Hepatocyte (in vitro differentiated cells): Measurements from ENCODE around the gene SLC41A2.

ENCODE experiments used
- EZH2 ChIP-seq: fragments of 200-600 bp; sonication (generic); IDR thresholded peaks from 2 replicates; pipeline ENCODE4 v1.6.1; 2016; ENCODE audit warnings: antibody characterized with exemption, mild to moderate bottlenecking, borderline replicate concordance
- EZH2phosphoT487 ChIP-seq: fragments of 200-600 bp; sonication (generic); IDR thresholded peaks from one replicate; pipeline ENCODE4 v1.6.1; 2018; ENCODE audit warnings: antibody characterized with exemption, mild to moderate bottlenecking, low read depth, moderate library complexity; ENCODE audit not compliant: unreplicated experiment, severe bottlenecking
- TF ChIP-seq, protein P1 (sequence below): fragments of 200-600 bp; sonication (generic); IDR thresholded peaks from 2 replicates; pipeline ENCODE4 v1.5.1; 2016; ENCODE audit warnings: antibody characterized with exemption, mild to moderate bottlenecking; ENCODE audit not compliant: poor library complexity

GRCh38 chr12:104953323-104953722 is 4.8 kb downstream of the SLC41A2 start:
- TF ChIP-seq, protein P1, sequence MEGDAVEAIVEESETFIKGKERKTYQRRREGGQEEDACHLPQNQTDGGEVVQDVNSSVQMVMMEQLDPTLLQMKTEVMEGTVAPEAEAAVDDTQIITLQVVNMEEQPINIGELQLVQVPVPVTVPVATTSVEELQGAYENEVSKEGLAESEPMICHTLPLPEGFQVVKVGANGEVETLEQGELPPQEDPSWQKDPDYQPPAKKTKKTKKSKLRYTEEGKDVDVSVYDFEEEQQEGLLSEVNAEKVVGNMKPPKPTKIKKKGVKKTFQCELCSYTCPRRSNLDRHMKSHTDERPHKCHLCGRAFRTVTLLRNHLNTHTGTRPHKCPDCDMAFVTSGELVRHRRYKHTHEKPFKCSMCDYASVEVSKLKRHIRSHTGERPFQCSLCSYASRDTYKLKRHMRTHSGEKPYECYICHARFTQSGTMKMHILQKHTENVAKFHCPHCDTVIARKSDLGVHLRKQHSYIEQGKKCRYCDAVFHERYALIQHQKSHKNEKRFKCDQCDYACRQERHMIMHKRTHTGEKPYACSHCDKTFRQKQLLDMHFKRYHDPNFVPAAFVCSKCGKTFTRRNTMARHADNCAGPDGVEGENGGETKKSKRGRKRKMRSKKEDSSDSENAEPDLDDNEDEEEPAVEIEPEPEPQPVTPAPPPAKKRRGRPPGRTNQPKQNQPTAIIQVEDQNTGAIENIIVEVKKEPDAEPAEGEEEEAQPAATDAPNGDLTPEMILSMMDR, result no peak
- TF ChIP-seq EZH2 (no peak), EZH2phosphoT487 (peak; percentile 99)
